Limb (tissue), 2 donors: ENCODE results near the gene STK11.

Experiments used
- DNase-seq, 2 donors: peaks; one replicate each; pipeline ENCODE4 v3.0.0-alpha.2; 2016; ENCODE audit errors: extremely low spot score in 2 of 2

The STK11 gene

GRCh38 chr19:1249990-1250436 lies 44.4 kb downstream of the STK11 start:
- no peak for DNase-seq

- DNase-seq: peak in 1 of 2 donors; percentile 85
Observed at GRCh38 chr19:1250437-1251260, 45.1 kb downstream of the STK11 start.

- peak in 1 of 2 donors; percentile 78 for DNase-seq
Observed at GRCh38 chr19:1251330-1252220, 46.0 kb downstream of the STK11 start.

- DNase-seq: peak in 1 of 2 donors; percentile 69
Observed at GRCh38 chr19:1252221-1252820, 46.7 kb downstream of the STK11 start.

- DNase-seq: peak in 1 of 2 donors; percentile 84
Observed at GRCh38 chr19:1252821-1253513, 47.4 kb downstream of the STK11 start.

GRCh38 chr19:1253514-1254080 lies 48.0 kb downstream of the STK11 start:
- DNase-seq: peak in 1 of 2 donors; percentile 45

GRCh38 chr19:1254081-1254527 lies 48.5 kb downstream of the STK11 start:
- DNase-seq: no peak

- no peak for DNase-seq
Observed at GRCh38 chr19:1254530-1255185, 49.1 kb downstream of the STK11 start.

- no peak for DNase-seq
Observed at GRCh38 chr19:1255186-1256161, 49.9 kb downstream of the STK11 start.

GRCh38 chr19:1256646-1257474 lies 51.3 kb downstream of the STK11 start:
- DNase-seq: no peak

GRCh38 chr19:1257475-1258162 lies 52.0 kb downstream of the STK11 start:
- DNase-seq: no peak

GRCh38 chr19:1258163-1258492 lies 52.5 kb downstream of the STK11 start:
- DNase-seq: no peak

GRCh38 chr19:1258707-1259205 lies 53.2 kb downstream of the STK11 start:
- no peak for DNase-seq

- peak in 1 of 2 donors; percentile 71 for DNase-seq
Observed at GRCh38 chr19:1259206-1259875, 53.8 kb downstream of the STK11 start.

- DNase-seq: no peak
Observed at GRCh38 chr19:1259876-1260748, 54.5 kb downstream of the STK11 start.
